Thoracic aorta (tissue), 2 donors: ENCODE measurements around the gene BMP8B. TPM values are rescaled to one million over a fixed set of nuclear protein-coding genes. Genes with fewer than 3 reads are reported as not detected.

ENCODE experiments used
- ATAC-seq: fragments of 150-250 bp; one replicate; pipeline ENCODE4 v1.8.0; 2017; ENCODE audit warnings: low read depth; ENCODE audit not compliant: insufficient number of reproducible peaks, low FRiP score
- DNase-seq: peaks from one replicate; pipeline ENCODE4 v3.0.0-alpha.2; 2020; ENCODE audit warnings: low spot score
- H3K27ac ChIP-seq, 2 donors: fragments of 200-600 bp; sonication (generic); 1 replicate in 1 of 2; 2 replicates in 1 of 2; pipeline ENCODE4 v1.5.1; 2016; ENCODE audit warnings: mild to moderate bottlenecking in 2 of 2, moderate library complexity in 2 of 2
- H3K27me3 ChIP-seq: fragments of 200-600 bp; sonication (generic); replicated peaks from 2 replicates; pipeline ENCODE4 v1.6.0; 2016; ENCODE audit warnings: mild to moderate bottlenecking; ENCODE audit not compliant: insufficient read depth
- H3K36me3 ChIP-seq: fragments of 200-600 bp; sonication (generic); one replicate; pipeline ENCODE4 v1.5.1; 2016
- H3K4me1 ChIP-seq, 2 donors: fragments of 200-600 bp; sonication (generic); 1 replicate in 1 of 2; 2 replicates in 1 of 2; pipeline versions ENCODE4 v1.5.1 to v1.6.0; 2016; ENCODE audit warnings: low read depth in 2 of 2, mild to moderate bottlenecking in 1 of 2; ENCODE audit not compliant: control insufficient read depth in 1 of 2
- H3K4me3 ChIP-seq: fragments of 200-600 bp; sonication (generic); 2 replicates; pipeline ENCODE4 v1.5.1; 2016; ENCODE audit warnings: mild to moderate bottlenecking
- H3K9me3 ChIP-seq: fragments of 200-600 bp; sonication (generic); 2 replicates; pipeline ENCODE4 v1.5.1; 2016
- CTCF ChIP-seq: fragments of 200-600 bp; sonication (generic); IDR thresholded peaks from one replicate; pipeline ENCODE4 v1.5.1; 2019; ENCODE audit warnings: antibody characterized with exemption
- total RNA-seq, 2 donors: library from RNA; depleted of rRNA; stranded (reverse); fragments of >200 nt; gene quantifications; one replicate each; pipeline versions ENCODE4 v1.1.0 to v1.2.3, GENCODE V29; 2016

Gene BMP8B
- total RNA-seq, 2 donors from 2014 or later, result 0.27 to 2.5 TPM

GRCh38 chr1:39727932-39728317 lies 60.7 kb downstream of the BMP8B start:
- DNase-seq (no peak), ATAC-seq (no peak)
- H3K27ac ChIP-seq, result no peak overlapping the region
- no peaks in the 10 kb centered on the region for H3K9me3 ChIP-seq
- H3K27me3 ChIP-seq, result no peaks in the 10 kb centered on the region
- no peaks in the 10 kb centered on the region for H3K36me3 ChIP-seq
- no peak for TF ChIP-seq CTCF
- H3K4me3 ChIP-seq, result no peak overlapping the region
- peaks cover 0 to 1% of the 10 kb centered on the region in 2 donors for H3K4me1 ChIP-seq

- ATAC-seq (no peak), DNase-seq (no peak)
- TF ChIP-seq CTCF, result no peak
- Histone ChIP-seq H3K4me1 (no peaks in the 10 kb centered on the region), H3K27ac (no peak overlapping the region), H3K36me3 (no peaks in the 10 kb centered on the region), H3K4me3 (no peak overlapping the region), H3K9me3 (no peaks in the 10 kb centered on the region), H3K27me3 (no peaks in the 10 kb centered on the region)
Observed at GRCh38 chr1:39727221-39727931, 61.3 kb downstream of the BMP8B start.

- no peaks in the 10 kb centered on the region for H3K9me3 ChIP-seq
- no peak for DNase-seq
Observed at GRCh38 chr1:39726600-39726999, 62.1 kb downstream of the BMP8B start.

GRCh38 chr1:39722495-39722894 lies 66.2 kb downstream of the BMP8B start:
- no peak for TF ChIP-seq CTCF
- no peaks in the 10 kb centered on the region for H3K36me3 ChIP-seq
- no peak overlapping the region for H3K4me3 ChIP-seq
- H3K9me3 ChIP-seq, result no peaks in the 10 kb centered on the region
- H3K27ac ChIP-seq, result no peak overlapping the region
- ATAC-seq (no peak), DNase-seq (no peak)
- no peaks in the 10 kb centered on the region for H3K4me1 ChIP-seq
- no peaks in the 10 kb centered on the region for H3K27me3 ChIP-seq

More at GRCh38 chr1:39726600-39726999, 62.1 kb downstream of the BMP8B start:
- H3K4me3 ChIP-seq, result no peak overlapping the region
- no peak for ATAC-seq
- no peaks in the 10 kb centered on the region for H3K27me3 ChIP-seq
- no peaks in the 10 kb centered on the region for H3K4me1 ChIP-seq
- no peak for TF ChIP-seq CTCF
- H3K36me3 ChIP-seq, result no peaks in the 10 kb centered on the region
- H3K27ac ChIP-seq, result no peak overlapping the region

GRCh38 chr1:39721664-39722063 lies 67.0 kb downstream of the BMP8B start:
- DNase-seq, result no peak
- H3K4me3 ChIP-seq, result no peak overlapping the region
- H3K27me3 ChIP-seq, result no peaks in the 10 kb centered on the region
- no peak for TF ChIP-seq CTCF
- H3K9me3 ChIP-seq, result no peaks in the 10 kb centered on the region
- no peak overlapping the region for H3K27ac ChIP-seq
- H3K36me3 ChIP-seq, result no peaks in the 10 kb centered on the region
- no peaks in the 10 kb centered on the region for H3K4me1 ChIP-seq
- ATAC-seq, result no peak
